Erythroblast (primary cell): ENCODE data around the gene CLCNKA.
"Not testable (repeated sequence)": the region's sequence is repeated elsewhere in the genome, so short reads cannot be mapped to it uniquely, and the experiment has no call there.

Experiments used
- DNase-seq, 2 experiments: peaks; one replicate each; lab custom pipeline; 2025; lab: John Stamatoyannopoulos, UW
- GATA1 ChIP-seq: IDR thresholded peaks from 2 replicates; pipeline ENCODE4 v1.6.1; 2011; ENCODE audit warnings: low read depth, mild to moderate bottlenecking, control low read depth, low read length, moderate library complexity
- POLR2A ChIP-seq: IDR thresholded peaks from 2 replicates; pipeline ENCODE4 v1.6.1; 2011; ENCODE audit warnings: mild to moderate bottlenecking, low read length

The CLCNKA gene

DNA sequence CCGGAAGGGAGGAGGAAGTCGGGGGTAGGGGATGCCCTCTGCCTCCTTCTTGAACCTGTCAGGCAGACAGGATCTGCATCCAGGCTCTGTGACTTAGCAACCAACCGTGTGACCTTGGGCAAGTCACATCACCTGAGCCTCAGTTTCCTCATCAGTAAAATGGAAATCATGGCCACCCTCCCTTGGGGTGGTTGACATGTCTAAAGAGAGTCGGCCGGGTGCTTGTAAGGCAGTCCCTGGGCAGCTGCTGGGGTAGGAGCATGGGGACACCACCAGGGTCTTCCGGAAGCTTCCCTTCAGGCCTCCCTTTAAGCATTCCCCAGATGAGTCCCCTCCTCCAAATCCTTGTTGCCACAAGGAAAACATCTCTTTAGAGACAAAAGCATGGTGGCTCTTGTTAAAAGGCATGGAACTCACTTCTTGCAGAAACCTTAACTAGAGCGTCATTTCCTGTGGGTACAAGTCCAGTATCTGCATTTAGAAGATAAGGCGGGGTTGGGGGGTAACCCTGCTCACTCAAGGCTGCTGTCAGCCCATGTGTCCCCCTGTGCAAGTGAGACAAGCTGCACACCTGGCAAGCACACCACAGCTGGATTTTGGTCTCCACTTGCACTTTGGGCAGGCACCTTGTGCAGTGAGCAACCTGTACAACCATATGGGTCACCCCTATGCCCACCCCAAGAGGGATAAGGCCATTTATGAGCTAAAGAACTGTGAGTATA, 32.1 kb downstream of the CLCNKA start:
- DNase-seq: peak; percentile 65 to 89
- TF ChIP-seq GATA1: no peak
- TF ChIP-seq POLR2A: no peak

DNA sequence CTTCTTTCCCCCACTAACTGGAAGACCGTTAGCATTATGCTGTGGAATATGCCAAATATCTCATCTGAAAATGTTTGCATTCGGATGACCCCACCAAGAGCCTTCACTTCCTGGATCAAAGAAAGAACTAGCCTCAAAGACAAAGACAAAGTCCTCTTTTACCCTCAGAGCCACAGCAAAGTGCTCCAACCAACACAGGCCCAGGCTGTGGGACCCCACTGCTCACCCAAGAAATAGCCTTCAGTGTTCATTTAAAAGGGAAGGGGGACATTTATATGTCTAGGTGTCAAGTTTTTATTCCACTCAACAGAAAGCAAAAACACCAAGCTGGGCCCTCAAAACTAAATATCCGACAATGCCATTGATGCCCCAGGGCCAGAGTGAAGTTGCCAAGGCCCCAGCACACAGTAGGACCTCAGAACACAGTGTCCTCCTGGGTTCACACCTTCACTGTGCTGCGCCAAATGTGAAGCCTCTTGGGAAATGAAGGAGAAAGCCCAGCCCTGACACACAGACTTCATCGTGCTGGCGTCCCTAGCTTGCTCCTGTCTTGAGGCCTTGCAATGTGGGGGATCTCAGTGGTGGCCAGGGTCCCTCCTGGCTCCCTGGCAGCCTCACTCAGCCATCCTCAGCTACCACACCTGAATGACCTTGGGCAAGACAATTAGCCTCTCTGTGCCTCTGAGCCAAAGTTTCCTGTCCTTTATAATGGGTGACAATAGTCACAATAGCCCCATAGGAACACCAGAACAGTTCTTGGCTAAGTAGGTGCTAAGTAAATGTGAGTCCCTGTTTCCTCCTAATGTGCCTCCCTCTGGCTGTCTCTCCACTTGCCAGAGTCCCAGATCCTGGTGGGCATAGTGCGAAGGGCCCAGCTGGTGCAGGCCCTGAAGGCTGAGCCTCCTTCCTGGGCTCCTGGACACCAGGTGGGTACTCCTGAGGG, 33.0 kb downstream of the CLCNKA start:
- no peak for DNase-seq
- TF ChIP-seq GATA1 (no peak), POLR2A (no peak)

DNA sequence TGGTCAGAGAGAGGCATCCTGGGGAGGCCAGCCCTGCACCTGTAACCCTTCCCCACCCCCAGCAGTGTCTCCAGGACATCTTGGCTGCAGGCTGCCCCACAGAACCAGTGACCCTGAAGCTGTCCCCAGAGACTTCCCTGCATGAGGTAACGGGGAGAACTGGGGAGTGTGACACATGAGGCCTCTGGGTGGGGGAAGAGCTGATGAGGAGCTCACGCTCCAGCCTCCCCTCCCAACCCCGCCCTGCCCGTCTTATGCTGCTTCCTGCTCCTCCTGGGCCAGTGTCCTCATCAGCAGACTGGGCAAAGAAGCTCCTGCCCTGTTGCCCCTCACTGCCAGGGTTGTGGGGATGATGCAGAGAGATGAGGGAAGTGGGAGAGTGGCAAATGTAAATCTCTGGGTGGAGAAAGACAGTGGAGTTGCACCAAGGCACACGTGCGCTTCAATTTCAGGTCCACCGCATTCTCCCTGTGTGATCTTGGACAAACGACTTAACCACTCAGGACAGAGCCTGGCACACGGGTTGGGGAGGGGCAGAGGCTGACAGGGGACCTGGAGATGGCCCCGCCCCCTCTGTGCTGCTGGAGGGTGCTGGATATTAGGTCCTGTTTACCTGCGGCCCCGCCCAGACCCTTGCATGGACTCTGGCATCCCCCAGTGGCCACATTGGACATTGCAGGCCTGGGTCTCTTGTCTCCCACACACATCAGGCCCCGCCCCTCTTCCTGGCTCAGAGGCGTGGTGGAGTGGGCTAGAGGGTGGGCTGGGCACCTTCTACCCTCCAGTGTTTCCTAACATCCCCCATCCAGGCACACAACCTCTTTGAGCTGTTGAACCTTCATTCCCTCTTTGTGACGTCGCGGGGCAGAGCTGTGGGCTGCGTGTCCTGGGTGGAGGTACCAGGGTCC, 34.0 kb downstream of the CLCNKA start:
- TF ChIP-seq GATA1: no peak
- no peak for TF ChIP-seq POLR2A
- peak; percentile 84 to 90 for DNase-seq

DNA sequence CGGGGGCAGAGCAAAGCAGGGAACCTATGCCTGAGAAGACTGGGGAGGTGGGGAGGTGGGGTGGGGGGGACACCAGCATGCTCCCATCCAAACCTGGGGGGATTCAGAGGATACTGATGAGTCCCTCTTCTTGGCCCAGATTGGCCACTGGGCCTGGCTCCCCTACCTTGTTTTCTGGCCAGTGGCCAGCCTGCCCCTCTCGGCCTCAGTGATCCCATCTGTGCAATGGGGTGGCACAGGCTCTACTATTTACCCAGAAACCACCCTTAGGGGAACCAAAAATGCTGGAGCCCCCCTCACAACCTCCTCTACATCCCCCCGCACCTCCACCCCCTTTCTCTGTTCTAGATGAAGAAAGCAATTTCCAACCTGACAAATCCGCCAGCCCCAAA, 34.7 kb downstream of the CLCNKA start:
- not testable (repeated sequence) for DNase-seq

DNA sequence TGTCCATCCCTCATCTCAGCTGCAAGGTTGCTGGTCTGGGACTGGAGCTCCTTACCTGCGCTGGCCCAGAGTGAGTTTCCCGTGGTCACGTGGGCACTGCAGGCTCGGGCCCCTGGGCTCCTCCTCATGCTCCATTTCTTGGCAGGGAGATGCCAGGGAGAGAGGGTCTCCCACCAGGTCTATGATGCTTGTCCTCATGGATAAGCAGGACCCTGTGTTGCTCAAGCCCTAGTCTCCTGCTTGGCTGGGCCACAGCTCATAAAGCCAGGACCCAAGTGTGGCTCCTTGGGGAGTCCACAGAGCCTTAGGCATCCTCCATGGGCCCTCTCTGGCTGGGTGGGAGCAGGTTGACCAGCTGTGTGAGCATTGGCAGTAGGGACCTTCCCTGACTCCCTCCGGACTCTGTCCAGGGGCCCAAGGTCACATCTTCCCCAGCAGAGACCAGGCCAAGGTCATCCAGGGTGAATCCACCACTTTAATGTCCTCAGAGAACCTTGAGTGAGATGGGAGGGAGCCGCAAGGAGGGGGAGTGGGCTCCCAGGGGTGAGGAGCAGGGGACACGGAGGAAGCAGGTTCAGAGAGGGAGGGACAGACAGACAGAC, 35.6 kb downstream of the CLCNKA start:
- not testable (repeated sequence) for DNase-seq

- not testable (repeated sequence) for DNase-seq
These were observed 36.7 kb downstream of the CLCNKA start for GRCh38 chr1:16058394-16059120.

DNA sequence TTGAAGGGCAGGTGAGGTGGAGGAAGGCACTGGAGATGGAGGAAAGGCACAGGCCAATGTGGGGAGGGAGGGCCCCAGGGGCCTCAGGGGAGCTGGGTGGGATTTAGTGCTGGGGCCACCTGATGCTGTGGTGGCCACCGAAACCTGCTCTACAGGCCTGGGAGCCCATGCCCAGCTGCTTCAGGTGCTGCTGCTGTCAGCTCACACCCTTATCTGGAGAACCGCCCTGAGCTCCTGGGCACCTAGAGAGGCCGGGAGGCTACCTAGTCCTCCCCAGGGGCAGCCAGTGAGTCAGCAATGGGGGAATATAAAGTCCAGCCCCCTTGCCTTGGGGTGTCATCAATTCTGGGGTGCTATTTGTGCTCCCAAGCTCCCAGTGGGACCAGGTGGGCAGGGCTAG, 39.4 kb downstream of the CLCNKA start:
- DNase-seq: no peak
- no peak for TF ChIP-seq POLR2A
- TF ChIP-seq GATA1: no peak

GRCh38 chr1:16061989-16062686, 40.3 kb downstream of the CLCNKA start:
- not testable (repeated sequence) for DNase-seq

- not testable (repeated sequence) for DNase-seq
These were observed 40.8 kb downstream of the CLCNKA start for GRCh38 chr1:16062687-16063075.

- TF ChIP-seq GATA1: no peak
- no peak for TF ChIP-seq POLR2A
- no peak for DNase-seq
These were observed 41.5 kb downstream of the CLCNKA start for GRCh38 chr1:16063226-16063829.

DNA sequence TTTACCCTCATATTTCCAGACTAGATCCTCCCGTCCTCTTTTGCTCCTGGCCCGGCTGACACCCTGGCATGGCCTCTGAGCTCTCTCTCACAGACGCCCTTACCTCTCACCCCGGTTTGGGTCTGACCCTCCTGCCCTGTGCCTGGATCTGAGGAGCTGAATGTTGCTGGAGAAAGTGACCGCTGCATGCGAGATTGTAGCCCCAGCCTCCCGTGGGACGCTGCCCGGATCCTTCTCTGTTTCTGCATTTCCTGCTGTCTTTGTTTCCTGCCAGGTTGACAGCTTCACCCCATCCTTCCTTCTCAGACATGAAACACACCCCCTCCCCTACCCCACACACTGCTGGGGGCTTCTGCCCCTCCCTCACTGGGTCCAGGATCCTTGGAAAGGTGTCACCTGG, 42.1 kb downstream of the CLCNKA start:
- no peak for DNase-seq
- TF ChIP-seq GATA1: no peak
- no peak for TF ChIP-seq POLR2A

- no peak for DNase-seq
- no peak for TF ChIP-seq POLR2A
- no peak for TF ChIP-seq GATA1
These were observed 42.9 kb downstream of the CLCNKA start for GRCh38 chr1:16064536-16065268.
